Adrenal gland (tissue), 12 donors: ENCODE results near the gene MYO9B. TPM values are rescaled to one million over a fixed set of nuclear protein-coding genes. Genes with fewer than 3 reads are reported as not detected.

Experiments
- DNase-seq, 7 donors: peaks; one replicate each; pipeline ENCODE4 v3.0.0-alpha.2; 2019 to 2020
- H3K27ac ChIP-seq, 5 donors: fragments of 200-600 bp; sonication (generic) in 4 of 5; 1 replicate in 3 of 5; 2 replicates in 2 of 5; pipeline versions ENCODE4 v1.5.1 to v1.8.0; 2016 to 2020; ENCODE audit warnings: mild to moderate bottlenecking in 1 of 5
- H3K27me3 ChIP-seq: fragments of 200-600 bp; 2 replicates; pipeline ENCODE4 v1.8.0; 2021
- H3K36me3 ChIP-seq, 2 donors: fragments of 200-600 bp; replicated peaks in 1 of 2; 1 replicate in 1 of 2; 2 replicates in 1 of 2; pipeline versions ENCODE4 v1.5.1 to v1.8.0; 2018 to 2022
- H3K4me1 ChIP-seq, 2 donors: fragments of 200-600 bp; replicated peaks in 1 of 2; 1 replicate in 1 of 2; 2 replicates in 1 of 2; pipeline versions ENCODE4 v1.5.1 to v1.8.0; 2018 to 2021
- H3K4me3 ChIP-seq, 4 donors: fragments of 200-600 bp; sonication (generic) in 3 of 4; one replicate each; pipeline ENCODE4 v1.5.1; 2016 to 2018
- H3K9me3 ChIP-seq, 3 donors: fragments of 200-600 bp; sonication (generic) in 1 of 3; replicated peaks in 1 of 3; 1 replicate in 2 of 3; 2 replicates in 1 of 3; pipeline versions ENCODE4 v1.5.1 to v1.8.0; 2016 to 2021
- POLR2A ChIP-seq, 2 donors: fragments of 450-650 bp; IDR thresholded peaks; one replicate each; pipeline ENCODE4 v1.6.1; 2017; ENCODE audit warnings: antibody characterized with exemption in 2 of 2, mild to moderate bottlenecking in 2 of 2, moderate library complexity in 1 of 2
- WGBS, 4 donors: extraction: QIAGEN DNeasy Blood & Tissue Kit in 2 of 4; methylation state at CpG; one replicate each; pipeline versions ENCODE4 v1.1.5 to v1.1.7; 2013 to 2017; 5-methylcytosine and 5-hydroxymethylcytosine counted together
- intact Hi-C, 2 donors: fragments of 100-400 bp; cut with DNase I; formaldehyde crosslinking; loops; one replicate each; pipeline versions ENCODE4 v1.14.1 to v1.15.0; 2022 to 2023
- polyA plus RNA-seq, 3 donors: library from polyadenylated mRNA; stranded (reverse); fragments of 200-250 nt in 2 of 3; fragments of 350-450 nt in 1 of 3; fragmentation: Illumina TruSeq in 1 of 3; extraction: RNeasy Lipid Tissue Mini Kit (QIAGEN cat#74804) in 1 of 3; gene quantifications; one replicate each; pipeline ENCODE4 v1.2.3, GENCODE V29; 2013 to 2014
- total RNA-seq, 9 donors: library from RNA; depleted of rRNA in 4 of 9; stranded (reverse); fragments of >200 nt in 4 of 9; fragments of 120-200 nt in 1 of 9; fragmentation: NEBNext Ultra II Directional in 1 of 9; extraction: Animal tissue kit (Norgen Biotek cat#: 25700) in 1 of 9; gene quantifications; one replicate each; pipeline versions ENCODE4 v1.1.0 to v1.2.4, GENCODE V29; 2013 to 2023
- TF ChIP-seq, protein P1 (sequence below), 6 experiments: fragments of 450-650 bp in 4 of 6; fragments of 200-600 bp in 2 of 6; sonication (generic) in 1 of 6; IDR thresholded peaks; 1 replicate in 5 of 6; 2 replicates in 1 of 6; pipeline versions ENCODE4 v1.5.1 to v1.8.0; 2016 to 2021; ENCODE audit warnings: antibody characterized with exemption in 6 of 6, mild to moderate bottlenecking in 2 of 6, moderate library complexity in 1 of 6
- donor health status: healthy with polysubstance abuse.
- donor health status: Bipolar disorder and iron deficiency.
- donor health status: DM: yes; HTN: yes; CAD: no.
- donor health status: DM: no; HTN: no; CAD: no.
- donor health status: DM: no; HTN: no; CAD: no.
- donor health status: DM: yes; HTN: yes; CAD: no.

Gene MYO9B
- total and polyA plus RNA-seq, 12 donors: 23.6 to 236 (median 86.3) TPM

DNA sequence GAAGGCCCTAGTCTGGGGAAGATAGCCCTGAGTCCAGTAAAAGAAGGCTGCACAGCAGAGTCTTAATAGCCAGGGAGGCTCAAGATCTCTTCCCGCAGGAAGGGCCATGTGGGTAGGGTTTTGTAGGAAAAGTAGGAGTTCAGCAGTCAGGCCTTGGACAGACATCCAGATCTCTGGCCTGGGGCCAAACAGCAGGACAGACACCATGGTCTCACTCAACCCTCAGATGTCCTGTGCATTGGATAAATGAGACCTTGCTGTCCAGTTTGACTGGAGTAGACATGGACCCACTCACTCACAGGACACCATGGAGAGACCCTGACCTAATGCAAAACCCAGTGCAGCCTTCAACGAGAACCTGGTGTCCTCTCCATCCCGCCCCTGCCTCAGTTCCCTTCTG lies 154.3 kb downstream of the MYO9B start:
- H3K36me3 ChIP-seq: peaks cover 0 to 31% of the 10 kb centered on the region in 2 donors
- WGBS, 4 donors: 83 to 94% (median 89%) methylated on average over 3 of the region's 3 CpGs
- no peak overlapping the region for H3K27ac ChIP-seq
- peaks cover 15 to 24% of the 10 kb centered on the region in 2 donors for H3K4me1 ChIP-seq
- DNase-seq: no peak
- H3K4me3 ChIP-seq: no peak overlapping the region
- intact Hi-C loops: no loop called here
- no peaks in the 10 kb centered on the region for H3K27me3 ChIP-seq
- no peaks in the 10 kb centered on the region for H3K9me3 ChIP-seq
- TF ChIP-seq POLR2A (IDR thresholded peaks at IDR 0.05): no peak
- TF ChIP-seq, protein P1, sequence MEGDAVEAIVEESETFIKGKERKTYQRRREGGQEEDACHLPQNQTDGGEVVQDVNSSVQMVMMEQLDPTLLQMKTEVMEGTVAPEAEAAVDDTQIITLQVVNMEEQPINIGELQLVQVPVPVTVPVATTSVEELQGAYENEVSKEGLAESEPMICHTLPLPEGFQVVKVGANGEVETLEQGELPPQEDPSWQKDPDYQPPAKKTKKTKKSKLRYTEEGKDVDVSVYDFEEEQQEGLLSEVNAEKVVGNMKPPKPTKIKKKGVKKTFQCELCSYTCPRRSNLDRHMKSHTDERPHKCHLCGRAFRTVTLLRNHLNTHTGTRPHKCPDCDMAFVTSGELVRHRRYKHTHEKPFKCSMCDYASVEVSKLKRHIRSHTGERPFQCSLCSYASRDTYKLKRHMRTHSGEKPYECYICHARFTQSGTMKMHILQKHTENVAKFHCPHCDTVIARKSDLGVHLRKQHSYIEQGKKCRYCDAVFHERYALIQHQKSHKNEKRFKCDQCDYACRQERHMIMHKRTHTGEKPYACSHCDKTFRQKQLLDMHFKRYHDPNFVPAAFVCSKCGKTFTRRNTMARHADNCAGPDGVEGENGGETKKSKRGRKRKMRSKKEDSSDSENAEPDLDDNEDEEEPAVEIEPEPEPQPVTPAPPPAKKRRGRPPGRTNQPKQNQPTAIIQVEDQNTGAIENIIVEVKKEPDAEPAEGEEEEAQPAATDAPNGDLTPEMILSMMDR (IDR thresholded peaks at IDR 0.05): no peak

GRCh38 chr19:17232258-17232657 lies 156.7 kb downstream of the MYO9B start:
- no peak overlapping the region for H3K27ac ChIP-seq
- no peaks in the 10 kb centered on the region for H3K27me3 ChIP-seq
- H3K4me1 ChIP-seq: peaks cover 21 to 29% of the 10 kb centered on the region in 2 donors
- intact Hi-C loops: no loop called here
- H3K4me3 ChIP-seq: no peak overlapping the region
- no peaks in the 10 kb centered on the region for H3K9me3 ChIP-seq
- TF ChIP-seq POLR2A (IDR thresholded peaks at IDR 0.05): no peak
- TF ChIP-seq, protein P1 (IDR thresholded peaks at IDR 0.05): no peak
- peaks cover 0 to 31% of the 10 kb centered on the region in 2 donors for H3K36me3 ChIP-seq
- DNase-seq: no peak
- 86 to 89% (median 88%) methylated on average over 12 to 25 of the region's 25 CpGs for WGBS, 4 donors

DNA sequence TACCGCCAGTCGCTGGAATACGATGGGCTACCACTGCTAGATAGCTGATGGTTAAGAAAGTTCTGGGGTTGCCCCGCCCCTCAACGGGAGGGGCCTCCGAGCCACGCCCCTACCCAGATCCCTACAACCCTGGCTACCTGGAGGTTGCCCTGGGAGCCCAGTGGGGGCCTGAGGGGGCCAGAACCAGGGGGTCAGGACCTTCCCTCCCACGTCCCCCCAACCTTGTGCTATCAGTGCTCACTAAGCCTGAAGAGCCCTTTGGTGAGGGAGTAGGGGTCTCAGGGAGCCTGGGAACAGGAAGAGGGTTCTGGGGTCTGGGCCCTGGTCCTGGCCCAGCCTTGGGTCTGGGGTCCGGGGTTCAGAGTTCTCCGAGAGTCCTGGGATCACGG lies 159.3 kb downstream of the MYO9B start:
- peak in 6 of 7 donors; percentile 60 to 77 (median 70) for DNase-seq
- no peaks in the 10 kb centered on the region for H3K9me3 ChIP-seq

GRCh38 chr19:17235300-17235970 lies 159.9 kb downstream of the MYO9B start:
- Histone ChIP-seq H3K36me3 (peaks cover 0 to 37% of the 10 kb centered on the region in 2 donors), H3K27me3 (no peaks in the 10 kb centered on the region), H3K27ac (peak overlapping the region; percentile 5 to 89 (median 46)), H3K4me3 (peak overlapping the region in 2 of 4 donors; percentile 10 to 86), H3K4me1 (peaks cover 21 to 23% of the 10 kb centered on the region in 2 donors), H3K9me3 (no peaks in the 10 kb centered on the region)
- DNase-seq: peak; percentile 68 to 80 (median 73)
- intact Hi-C loops: no loop called here
- WGBS, 4 donors: 0 to 14% (median 2%) methylated on average over 5 to 80 of the region's 80 CpGs
- no peak for TF ChIP-seq POLR2A (IDR thresholded peaks at IDR 0.05)
- TF ChIP-seq, protein P1 (IDR thresholded peaks at IDR 0.05): peak in 3 of 6 experiments; percentile 13 to 43 (median 43)

More for the DNA sequence above, 159.3 kb downstream of the MYO9B start:
- intact Hi-C loops: no loop called here
- Histone ChIP-seq H3K36me3 (peaks cover 0 to 32% of the 10 kb centered on the region in 2 donors), H3K27ac (peak overlapping the region; percentile 5 to 89 (median 46)), H3K4me3 (peak overlapping the region in 2 of 4 donors; percentile 10 to 86), H3K27me3 (no peaks in the 10 kb centered on the region), H3K4me1 (peaks cover 21 to 23% of the 10 kb centered on the region in 2 donors)
- TF ChIP-seq POLR2A (IDR thresholded peaks at IDR 0.05): no peak
- TF ChIP-seq, protein P1 (IDR thresholded peaks at IDR 0.05): no peak
- WGBS, 4 donors: 10 to 23% (median 16%) methylated on average over 7 to 11 of the region's 11 CpGs
